Smooth muscle cell of trachea (primary cell): ENCODE results near the gene UQCRH. TPM values are rescaled to one million over a fixed set of nuclear protein-coding genes. Genes with fewer than 3 reads are reported as not detected.

ENCODE experiments used
- total RNA-seq: library from RNA; depleted of rRNA; stranded (reverse); fragments of >200 nt; gene quantifications from 2 replicates; pipeline ENCODE4 v1.2.1, GENCODE V29; 2014

Gene UQCRH
- total RNA-seq, result 196 and 580 TPM in 2 replicates

GRCh38 chr1:46303038-46303871, at the start of gene UQCRH, which contains the start of gene LRRC41:
UQCRH (plus strand) TSS chr1:46303698; CDS start chr1:46303767, 69 bp downstream.
LRRC41 (minus strand) TSS chr1:46303616; CDS start chr1:46303322, 294 bp downstream.

DNA sequence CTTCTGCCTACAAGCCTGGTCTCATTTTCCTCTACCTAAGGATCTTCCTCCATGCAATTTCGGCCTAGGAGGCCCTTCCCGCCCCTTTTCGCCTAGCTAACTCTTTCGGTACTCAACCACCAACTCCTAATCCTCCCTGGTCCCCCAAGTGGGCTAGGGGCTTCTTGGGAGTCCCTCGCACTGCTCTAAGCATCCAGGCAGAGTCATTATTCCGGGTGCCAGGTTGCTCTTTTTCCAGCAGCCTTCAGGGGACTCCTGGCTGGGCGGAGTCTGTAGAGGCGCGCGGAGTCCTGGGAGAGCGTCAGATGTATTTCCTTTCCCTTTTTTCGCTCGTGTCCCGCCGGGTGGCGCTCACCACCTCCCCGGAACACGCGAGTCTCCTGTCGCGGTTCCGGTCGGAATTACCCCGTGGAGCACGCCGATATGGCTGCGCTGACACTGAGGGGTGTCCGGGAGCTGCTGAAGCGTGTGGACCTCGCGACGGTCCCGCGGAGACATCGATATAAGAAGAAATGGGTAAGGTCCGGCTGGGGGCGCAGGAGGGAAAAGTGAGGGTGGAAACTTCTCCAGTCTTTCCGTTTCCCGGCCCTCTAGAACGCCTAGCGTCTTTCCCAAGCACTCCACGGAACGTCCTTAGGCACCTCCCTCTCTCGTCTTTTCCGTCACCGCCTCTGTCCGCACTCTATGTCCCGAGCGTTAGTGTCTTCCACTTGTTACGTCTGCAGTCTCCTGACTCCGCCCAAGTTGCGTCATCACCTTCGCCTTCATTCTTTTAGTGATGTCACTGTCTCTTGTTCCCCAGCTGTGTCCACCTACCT, 37.1 kb downstream of the UQCRH start, which contains the start of gene NSUN4:
Gene NSUN4, plus strand, starts transcription at position 404 of the 818 bp plus-strand sequence. Its CDS starts 20 bp downstream, at position 424.

Other genes starting within 250 kb of the UQCRH start
- 3.6 and 6.3 TPM in 2 replicates for gene PIK3R3, start 171.1 kb upstream of the UQCRH start, total RNA-seq
- gene TSPAN1, start 128.6 kb upstream of the UQCRH start, total RNA-seq, result not detected in 2 replicates
- not detected in 2 replicates for gene P3R3URF, start 127.2 kb upstream of the UQCRH start, total RNA-seq
- gene POMGNT1, start 105.3 kb upstream of the UQCRH start, total RNA-seq, result 43.1 and 56.1 TPM in 2 replicates
- gene LURAP1, start 100.4 kb upstream of the UQCRH start, total RNA-seq, result 6.1 and 6.5 TPM in 2 replicates
- gene RAD54L, start 55.9 kb upstream of the UQCRH start, total RNA-seq, result 0.50 and 7.4 TPM in 2 replicates
- gene LRRC41, start 82 bp upstream of the UQCRH start, total RNA-seq, result 88.4 and 167 TPM in 2 replicates
- 14.2 and 15.4 TPM in 2 replicates for gene NSUN4, start 37.1 kb downstream of the UQCRH start, total RNA-seq
- gene FAAH, start 90.6 kb downstream of the UQCRH start, total RNA-seq, result 0.15 and 1.8 TPM in 2 replicates
- gene DMBX1, start 186.1 kb downstream of the UQCRH start, total RNA-seq, result not detected in 2 replicates
- gene KNCN, start 247.9 kb downstream of the UQCRH start, total RNA-seq, result not detected in 2 replicates